Cardiac fibroblast (primary cell): ENCODE data around the gene TANC1.

ENCODE experiments used
- DNase-seq, 2 donors: peaks; one replicate each; pipeline versions ENCODE4 v3.0.0 to v3.0.0-alpha.2; 2010; ENCODE audit warnings: low read depth in 2 of 2
- H3K4me3 ChIP-seq, 2 donors: replicated peaks in 1 of 2; 1 replicate in 1 of 2; 2 replicates in 1 of 2; pipeline ENCODE4 v1.5.1; 2011; ENCODE audit warnings: low read depth in 2 of 2, low read length in 2 of 2, mild to moderate bottlenecking in 2 of 2, moderate library complexity in 1 of 2
- TF ChIP-seq, protein P1 (sequence below): IDR thresholded peaks from one replicate; pipeline ENCODE4 v1.5.1; 2011; ENCODE audit warnings: low read depth, mild to moderate bottlenecking, low read length, inconsistent platforms

The TANC1 gene

GRCh38 chr2:159154366-159154765 is 185.9 kb downstream of the TANC1 start:
- TF ChIP-seq, protein P1, sequence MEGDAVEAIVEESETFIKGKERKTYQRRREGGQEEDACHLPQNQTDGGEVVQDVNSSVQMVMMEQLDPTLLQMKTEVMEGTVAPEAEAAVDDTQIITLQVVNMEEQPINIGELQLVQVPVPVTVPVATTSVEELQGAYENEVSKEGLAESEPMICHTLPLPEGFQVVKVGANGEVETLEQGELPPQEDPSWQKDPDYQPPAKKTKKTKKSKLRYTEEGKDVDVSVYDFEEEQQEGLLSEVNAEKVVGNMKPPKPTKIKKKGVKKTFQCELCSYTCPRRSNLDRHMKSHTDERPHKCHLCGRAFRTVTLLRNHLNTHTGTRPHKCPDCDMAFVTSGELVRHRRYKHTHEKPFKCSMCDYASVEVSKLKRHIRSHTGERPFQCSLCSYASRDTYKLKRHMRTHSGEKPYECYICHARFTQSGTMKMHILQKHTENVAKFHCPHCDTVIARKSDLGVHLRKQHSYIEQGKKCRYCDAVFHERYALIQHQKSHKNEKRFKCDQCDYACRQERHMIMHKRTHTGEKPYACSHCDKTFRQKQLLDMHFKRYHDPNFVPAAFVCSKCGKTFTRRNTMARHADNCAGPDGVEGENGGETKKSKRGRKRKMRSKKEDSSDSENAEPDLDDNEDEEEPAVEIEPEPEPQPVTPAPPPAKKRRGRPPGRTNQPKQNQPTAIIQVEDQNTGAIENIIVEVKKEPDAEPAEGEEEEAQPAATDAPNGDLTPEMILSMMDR = no peak
- no peak overlapping the region for H3K4me3 ChIP-seq
- DNase-seq = no peak

- DNase-seq = no peak
- no peak overlapping the region for H3K4me3 ChIP-seq
- TF ChIP-seq, protein P1 = no peak
These were observed 186.9 kb downstream of the TANC1 start for GRCh38 chr2:159155320-159155719.

- no peak overlapping the region for H3K4me3 ChIP-seq
- TF ChIP-seq, protein P1 = no peak
- no peak for DNase-seq
These were observed 187.4 kb downstream of the TANC1 start for GRCh38 chr2:159155791-159156190.

DNA sequence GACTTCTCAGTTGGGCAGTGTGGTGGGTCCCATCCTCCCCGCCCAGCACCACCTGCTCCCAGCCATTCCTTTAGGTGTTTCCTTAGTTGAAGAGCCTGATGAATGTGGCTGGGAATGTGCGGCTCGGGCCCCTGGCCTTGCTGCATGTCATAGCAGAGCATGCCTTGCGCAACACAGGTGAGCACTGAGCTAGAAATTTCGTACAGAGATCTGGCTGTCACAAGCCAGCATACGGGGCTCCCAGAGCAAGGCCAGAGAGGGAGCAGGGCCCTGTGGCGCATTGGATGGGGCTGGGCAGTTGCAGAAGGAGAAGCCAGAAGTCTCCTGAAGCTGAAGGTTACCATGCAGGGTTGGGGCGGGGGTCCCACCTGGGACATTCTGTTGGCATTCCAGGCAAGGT is 188.4 kb downstream of the TANC1 start:
- DNase-seq = no peak
- H3K4me3 ChIP-seq = no peak overlapping the region
- TF ChIP-seq, protein P1 = no peak

GRCh38 chr2:159157361-159158209 is 189.1 kb downstream of the TANC1 start:
- TF ChIP-seq, protein P1 = no peak
- no peak for DNase-seq
- H3K4me3 ChIP-seq = no peak overlapping the region

DNA sequence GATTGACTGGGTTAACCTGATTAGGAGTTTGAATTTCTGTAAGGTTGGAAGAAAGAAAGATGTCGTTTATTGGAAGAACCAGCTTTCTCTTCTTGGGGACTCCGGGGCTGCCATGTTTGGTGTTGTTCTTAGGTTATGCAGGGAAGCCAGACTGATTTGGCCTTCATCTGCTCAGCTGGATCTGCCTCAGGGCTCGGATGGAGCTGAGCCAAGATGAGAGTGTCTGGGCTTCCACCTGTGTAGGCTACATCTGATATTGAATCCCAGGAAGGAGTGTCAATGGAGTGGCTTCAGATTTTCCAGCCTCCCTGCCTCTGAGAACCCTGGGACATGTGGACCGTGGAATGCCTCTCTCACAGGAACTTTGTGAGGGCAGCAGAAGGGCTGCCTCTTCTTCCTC is 192.0 kb downstream of the TANC1 start:
- no peak for DNase-seq
- no peak overlapping the region for H3K4me3 ChIP-seq
- TF ChIP-seq, protein P1 = no peak
